ENCODE measurements around the gene KCNIP1. TPM values are rescaled to one million over a fixed set of nuclear protein-coding genes. Genes with fewer than 3 reads are reported as not detected.

Gene KCNIP1
- total and polyA plus RNA-seq, 2 of the 8 experiments (the other 6 are each of a cell fraction or from before 2014, with no cell fraction given), result 0.52 to 0.83 TPM

DNA sequence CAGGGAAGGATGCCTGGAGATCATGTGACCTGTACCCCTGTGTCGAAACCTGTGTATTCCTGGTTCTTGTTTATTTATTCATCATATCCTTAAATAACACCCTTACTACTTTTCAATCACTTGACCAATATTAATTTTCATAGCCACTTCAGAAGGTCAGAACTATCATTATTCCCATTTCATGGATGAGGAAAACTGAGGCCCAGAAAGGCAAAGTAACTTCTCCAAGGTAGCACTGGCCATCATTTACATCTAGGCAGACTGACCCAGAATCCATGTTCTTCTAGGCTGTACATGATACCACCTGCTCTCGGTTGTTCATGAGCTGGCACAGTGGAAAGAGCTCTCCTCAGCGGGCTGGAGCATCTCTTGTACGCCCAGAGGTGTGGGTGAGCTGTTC, 49.4 kb downstream of the KCNIP1 start:
- Histone ChIP-seq H2BK15ac (ENCODE audit: low read length) (no peak overlapping the region), H3K56ac (replicated peaks; ENCODE audit: insufficient read length, low read depth, low read length) (no peak overlapping the region), H2BK5ac (ENCODE audit: low read depth, low read length) (no peak overlapping the region), H2AK5ac (ENCODE audit: low read depth, low read length) (no peak overlapping the region), H3K79me2 (ENCODE audit: control insufficient read depth in 1 of 2, insufficient read depth in 2 of 2, low read length in 2 of 2) (no peaks in the 10 kb centered on the region; a peak in 2 of 4 replicates), H2BK120ac (replicated peaks; ENCODE audit: low read depth, low read length) (no peak overlapping the region), H3K9ac (replicated peaks in 1 of 4; ENCODE audit: extremely low read depth in 1 of 4, low read depth in 3 of 4, low read length in 3 of 4) (no peak overlapping the region), H4K20me1 (replicated peaks in 1 of 2; ENCODE audit: control insufficient read depth in 1 of 2, insufficient read depth in 2 of 2, low read length in 2 of 2) (peaks cover 0 to 7% of the 10 kb centered on the region in 2 experiments), H3K14ac (ENCODE audit: insufficient read length) (no peak overlapping the region), H4K91ac (replicated peaks; ENCODE audit: insufficient read length, low read length) (no peak overlapping the region), H4K8ac (ENCODE audit: extremely low read depth, insufficient read depth, low read length) (no peak overlapping the region), H3K18ac (ENCODE audit: extremely low read depth, low read length) (no peak overlapping the region), H3K23ac (ENCODE audit: insufficient read length) (no peak overlapping the region), H3K4me2 (ENCODE audit: insufficient read depth in 1 of 2, low read depth in 2 of 2, low read length in 2 of 2) (no peak overlapping the region), H2AFZ (ENCODE audit: low read length) (no peak overlapping the region), H3K4ac (replicated peaks; ENCODE audit: insufficient read length, low read depth, low read length) (no peak overlapping the region), H3K79me1 (ENCODE audit: low read depth, low read length) (no peaks in the 10 kb centered on the region), H3K4me1 (replicated peaks in 1 of 4; ENCODE audit: control insufficient read depth in 3 of 4, insufficient read depth in 4 of 4, low read length in 3 of 4) (peaks cover 0 to 12% (median 4%) of the 10 kb centered on the region in 4 experiments; a peak in 2 of 7 replicates), H3K27me3 (replicated peaks in 1 of 4; ENCODE audit: control insufficient read depth in 3 of 4, extremely low read depth in 1 of 4, insufficient read depth in 3 of 4, low read length in 3 of 4) (no peaks in the 10 kb centered on the region), H3K4me3 (ENCODE audit: extremely low read depth in 1 of 4, insufficient read depth in 2 of 4, low read depth in 3 of 4, low read length in 4 of 4) (no peak overlapping the region), H3K9me3 (ENCODE audit: insufficient read depth in 2 of 2, low read depth in 1 of 2, low read length in 1 of 2) (no peaks in the 10 kb centered on the region), H3K27ac (ENCODE audit: low read depth, low read length) (no peak overlapping the region), H4K5ac (ENCODE audit: insufficient read length, low read depth, low read length) (no peak overlapping the region), H2BK12ac (ENCODE audit: low read depth, low read length) (no peak overlapping the region), H3K36me3 (ENCODE audit: control insufficient read depth in 2 of 4, insufficient read depth in 4 of 4, low read length in 3 of 4) (no peaks in the 10 kb centered on the region), H2BK20ac (ENCODE audit: low read length) (no peak overlapping the region), H3K23me2 (ENCODE audit: low read depth, low read length) (peaks cover 10% of the 10 kb centered on the region)
- POLR2A ChIA-PET (ENCODE audit: partially characterized antibody), result no interaction called here
- CTCF ChIA-PET (ENCODE audit: partially characterized antibody), result interaction anchor here (0.6 to 1.9 kb wide), 4 partner anchors 15 to 215 kb away, joined by 3 to 5 read pairs (median 4); no protein-coding TSS in a partner anchor
- TF ChIP-seq KDM1A (IDR thresholded peaks at IDR 0.05; ENCODE audit: borderline replicate concordance, low read length) (peak; percentile 89), CEBPB (IDR thresholded peaks at IDR 0.05; ENCODE audit: low read depth, low read length) (no peak)
- WGBS, 2 experiments (ENCODE audit: extremely low coverage in 1 of 2, insufficient coverage in 1 of 2, insufficient read length in 1 of 2, insufficient replicate concordance in 2 of 2, low coverage in 1 of 2, low lambda C conversion rate in 2 of 2, missing lambda C conversion rate in 1 of 2), result 89% methylated on average over 4 of the region's 4 CpGs; no CpG with 5 or more reads in 1 of the 2 experiments
- no peak for DNase-seq (ENCODE audit: low read depth in 1 of 2, low spot score in 2 of 2)
- FAIRE-seq, result no peak

Measured in H1 (cell line).